Measurements from ENCODE around the gene C2.
A peak's percentile ranks its signal among the peaks of the same experiment; 100 is the strongest.

Gene C2

DNA sequence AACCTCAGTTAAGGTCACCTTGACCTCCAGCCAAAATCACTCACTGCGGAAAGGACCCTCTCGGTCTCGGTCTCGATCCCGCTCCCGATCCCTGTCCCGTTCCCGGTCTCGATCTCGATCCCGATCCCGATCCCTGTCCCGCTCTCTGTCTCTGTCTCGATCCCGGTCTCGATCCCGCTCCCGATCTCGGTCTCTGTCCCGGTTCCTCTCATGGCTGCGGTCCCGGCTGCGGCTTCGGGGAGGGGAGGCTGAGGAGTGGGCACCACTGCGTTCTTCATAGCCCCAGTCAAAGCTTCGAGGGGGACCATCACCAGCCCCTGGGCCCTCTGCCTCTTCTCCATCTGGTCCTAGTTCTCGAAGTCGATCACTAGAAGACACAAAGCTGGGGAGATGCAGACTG lies 27.0 kb downstream of the C2 start:
- DNase-seq: no peak

DNA sequence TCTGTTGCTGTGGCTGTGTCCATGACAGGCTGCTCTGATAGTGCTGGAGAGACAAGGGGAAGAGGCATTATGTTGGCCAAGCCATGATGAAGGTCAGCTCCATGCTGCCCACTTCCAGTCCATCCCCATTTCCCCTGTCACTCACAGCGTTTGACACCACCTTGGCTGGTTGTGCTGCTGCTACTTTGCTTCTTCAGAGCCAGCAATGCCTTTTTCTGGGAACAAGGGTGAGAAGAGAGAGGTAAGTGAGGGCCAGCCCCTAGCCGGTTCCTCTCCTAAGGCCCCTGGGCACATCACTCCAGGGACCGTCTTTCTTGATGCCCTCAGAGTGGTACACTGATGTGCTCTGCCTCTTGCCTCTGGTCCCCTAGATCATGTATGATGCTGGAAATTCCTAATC lies 29.3 kb downstream of the C2 start:
- no peak for DNase-seq

DNA sequence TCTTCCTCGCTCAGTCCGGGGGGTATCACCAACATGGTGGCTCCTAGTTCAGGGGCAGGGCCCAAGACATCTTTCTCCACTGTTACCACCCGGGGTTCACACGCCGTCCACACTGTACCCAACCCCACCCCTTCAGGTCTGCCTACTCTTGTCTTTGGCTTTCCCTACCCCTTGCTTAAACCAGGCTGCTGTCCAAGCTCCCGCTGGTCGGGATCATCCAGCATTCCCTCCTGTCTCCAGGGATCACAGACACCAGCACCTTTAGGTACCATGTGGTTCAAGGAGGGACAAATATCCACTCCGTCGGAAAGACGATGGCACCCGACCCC lies 30.9 kb downstream of the C2 start:
- no peak for DNase-seq

DNA sequence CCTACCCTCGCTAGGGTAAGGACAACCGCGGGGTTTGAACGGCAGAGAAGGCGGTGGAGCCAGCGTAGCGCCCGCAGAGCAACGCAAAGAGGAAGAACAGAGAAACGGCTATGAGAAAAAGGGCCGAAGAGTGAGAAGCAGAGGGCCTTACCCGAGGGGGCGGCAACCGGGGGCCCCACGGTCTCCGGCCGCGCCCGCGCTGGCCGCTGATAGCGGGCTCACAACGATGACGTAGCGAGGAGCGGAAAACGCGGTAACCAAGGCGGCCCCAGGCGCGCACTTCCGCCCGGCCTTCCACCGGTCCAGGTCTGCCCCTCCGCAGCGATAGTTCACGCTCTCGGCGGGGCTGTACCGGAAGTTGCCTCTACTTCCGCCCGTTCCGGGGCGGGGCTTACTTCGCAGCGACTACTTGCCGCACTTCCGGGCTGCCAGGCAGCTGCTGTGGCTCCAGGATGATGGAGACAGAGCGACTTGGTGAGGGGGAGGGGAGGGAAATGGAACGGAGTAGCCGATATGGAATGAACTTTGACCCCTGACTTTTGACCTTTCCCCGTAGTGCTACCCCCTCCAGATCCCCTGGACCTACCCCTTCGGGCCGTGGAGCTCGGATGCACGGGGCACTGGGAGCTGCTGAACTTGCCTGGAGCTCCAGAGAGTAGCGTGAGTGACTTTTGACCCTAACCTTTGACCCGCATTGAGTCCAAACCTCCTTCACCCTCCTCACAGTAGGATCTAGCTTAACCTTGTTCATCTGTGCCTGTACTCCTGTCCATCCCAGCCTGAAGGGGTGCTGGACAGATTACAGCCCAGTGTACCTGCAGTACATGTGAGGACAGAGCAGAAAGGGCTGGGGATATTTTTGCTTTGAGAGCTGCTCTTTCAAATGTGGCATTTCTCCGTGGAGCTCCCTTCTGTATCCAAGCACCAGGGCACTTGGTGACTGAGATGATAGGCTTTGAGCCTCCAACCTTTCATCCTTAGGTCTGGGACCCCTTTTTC lies 31.5 kb downstream of the C2 start, which contains the start of the genes NELFE and SKIC2:
NELFE (minus strand) TSS at position 231 of the 999 bp plus-strand sequence. CDS start 525 bp downstream, outside the sequence.
SKIC2 (plus strand) TSS at position 435 of the 999 bp plus-strand sequence; CDS start at position 453, 18 bp downstream.
- peak; percentile 77 to 99 (median 97) for DNase-seq

DNA sequence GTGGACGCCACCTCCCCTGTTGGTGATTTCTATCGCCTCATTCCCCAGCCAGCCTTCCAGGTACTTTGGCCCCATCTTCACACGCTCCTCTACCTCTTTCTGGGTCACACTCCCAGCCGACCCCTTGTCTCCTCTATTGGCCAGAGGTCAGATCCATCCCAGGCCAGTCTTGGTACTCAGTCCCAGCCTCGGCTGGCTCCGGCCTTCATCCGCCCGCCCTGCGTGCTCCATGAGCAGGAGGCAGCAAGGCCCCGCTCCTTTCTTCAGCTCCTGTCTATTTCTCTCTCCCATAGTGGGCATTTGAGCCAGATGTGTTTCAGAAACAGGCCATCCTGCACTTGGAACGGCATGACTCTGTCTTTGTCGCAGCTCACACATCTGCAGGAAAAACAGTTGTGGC lies 34.1 kb downstream of the C2 start:
- DNase-seq: no peak

DNA sequence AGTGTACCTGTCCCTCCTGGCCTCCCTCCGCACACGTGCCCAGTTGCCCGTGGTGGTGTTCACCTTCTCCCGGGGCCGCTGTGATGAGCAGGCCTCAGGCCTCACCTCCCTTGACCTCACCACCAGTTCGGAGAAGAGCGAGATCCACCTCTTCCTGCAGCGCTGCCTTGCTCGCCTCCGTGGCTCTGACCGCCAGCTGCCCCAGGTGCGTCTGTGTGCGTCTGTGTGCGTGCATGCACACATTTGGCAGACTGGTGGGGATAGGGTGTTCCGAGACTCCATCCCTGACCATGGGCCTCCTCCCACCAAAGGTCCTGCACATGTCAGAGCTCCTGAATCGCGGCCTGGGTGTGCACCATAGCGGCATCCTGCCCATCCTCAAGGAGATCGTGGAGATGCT lies 36.4 kb downstream of the C2 start:
- no peak for DNase-seq

DNA sequence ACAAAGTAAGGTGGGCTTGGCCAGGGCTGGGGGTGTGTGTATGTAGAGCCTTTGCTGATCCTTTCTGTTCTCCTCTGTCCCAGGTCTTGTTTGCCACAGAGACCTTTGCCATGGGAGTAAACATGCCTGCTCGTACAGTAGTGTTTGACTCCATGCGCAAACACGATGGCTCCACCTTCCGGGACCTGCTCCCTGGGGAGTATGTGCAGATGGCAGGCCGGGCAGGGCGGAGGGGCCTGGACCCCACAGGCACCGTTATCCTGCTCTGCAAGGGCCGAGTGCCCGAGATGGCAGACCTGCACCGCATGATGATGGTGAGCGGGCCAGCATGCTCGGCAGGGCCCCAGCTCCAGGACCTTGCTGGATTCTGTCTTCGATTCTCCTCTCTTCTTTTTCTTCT lies 38.2 kb downstream of the C2 start:
- no peak for DNase-seq

GRCh38 chr6:31966506-31966905 lies 39.0 kb downstream of the C2 start:
- no peak for DNase-seq

GRCh38 chr6:31966997-31967925 lies 39.7 kb downstream of the C2 start:
- DNase-seq: no peak

- no peak for DNase-seq
These were observed 40.4 kb downstream of the C2 start for GRCh38 chr6:31967926-31968320.

- DNase-seq: no peak
These were observed 40.8 kb downstream of the C2 start for GRCh38 chr6:31968326-31968725.

GRCh38 chr6:31968791-31969711 lies 41.5 kb downstream of the C2 start:
- no peak for DNase-seq

DNA sequence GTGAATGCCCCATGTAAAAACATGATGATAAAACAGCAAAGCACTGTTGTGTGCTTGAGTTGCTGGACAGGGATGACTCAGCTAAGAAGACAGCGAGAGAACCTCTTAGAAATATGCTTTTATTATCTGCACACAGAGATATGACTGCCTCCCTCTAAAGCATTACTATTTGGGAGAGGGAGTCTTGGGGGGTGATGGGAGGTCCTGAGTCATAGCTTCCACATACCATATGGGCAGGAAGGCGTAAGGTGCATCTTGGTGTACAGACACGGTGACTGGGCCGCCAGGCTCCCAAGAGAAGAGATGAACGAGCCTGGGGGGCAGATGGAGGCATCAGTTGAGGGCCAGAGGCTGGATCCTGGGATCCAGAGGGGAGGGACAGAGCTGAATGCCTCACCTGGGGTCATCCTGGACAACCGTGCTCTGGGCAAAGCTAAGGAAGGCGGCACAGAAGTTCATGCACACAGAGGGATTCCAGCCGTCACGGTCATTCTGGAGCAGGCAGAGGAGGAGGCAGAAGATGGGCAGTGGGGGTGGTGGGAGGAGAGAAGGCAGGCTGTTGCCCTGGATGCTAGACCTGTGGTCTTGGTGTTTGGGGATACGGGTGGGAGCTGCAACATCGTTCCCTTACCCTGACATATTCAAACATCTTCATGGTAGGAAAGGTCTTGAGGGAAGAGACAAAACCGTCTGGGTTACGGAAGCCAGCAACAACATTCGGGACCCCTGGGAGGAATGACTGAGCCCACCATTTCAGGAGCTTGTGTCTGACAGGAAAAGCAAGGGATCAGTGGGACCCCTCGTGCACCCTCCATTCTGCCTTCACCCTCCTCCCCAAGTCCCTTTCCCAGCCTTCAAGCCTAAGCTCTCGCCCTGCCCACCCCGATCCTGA lies 42.4 kb downstream of the C2 start:
- DNase-seq: no peak

DNA sequence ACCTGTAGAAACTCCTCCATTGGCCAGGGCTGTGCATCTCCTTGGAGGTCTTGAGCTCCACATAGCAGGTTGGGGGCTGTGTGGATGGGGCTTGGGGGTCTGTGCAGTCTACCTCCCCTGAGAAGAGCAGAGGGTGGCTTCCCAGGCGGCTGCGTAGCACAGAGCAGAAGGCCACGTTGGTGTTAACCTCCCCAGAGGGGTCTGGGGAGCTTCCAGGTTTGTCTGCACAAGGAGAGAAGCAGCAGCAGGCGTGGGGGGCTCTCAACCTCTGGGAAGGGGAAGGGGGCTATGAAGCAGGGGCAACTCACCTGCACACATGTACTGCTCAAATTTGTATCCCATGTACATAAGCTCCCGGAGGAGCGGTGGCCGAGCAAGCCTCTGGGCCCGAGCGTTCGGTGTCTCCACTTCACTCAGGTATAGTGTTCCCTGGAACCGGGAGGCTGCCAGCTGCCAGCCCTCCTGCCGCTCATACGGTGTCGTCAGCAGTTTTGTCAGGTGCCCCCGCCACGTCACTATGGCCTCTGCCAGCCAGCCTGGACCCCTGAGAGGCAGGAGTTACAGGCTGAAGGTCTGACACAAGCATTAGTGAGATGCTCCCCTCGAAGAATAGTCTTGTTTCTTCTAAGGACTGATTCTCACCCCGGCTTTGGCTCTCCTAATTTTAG lies 43.2 kb downstream of the C2 start:
- peak in 1 of 58 donors; percentile 17 for DNase-seq

- peak in 5 of 58 donors; percentile 15 to 48 (median 31) for DNase-seq
These were observed 43.9 kb downstream of the C2 start for GRCh38 chr6:31971279-31971992.

GRCh38 chr6:31971993-31972708 lies 44.6 kb downstream of the C2 start, which contains the start of gene DXO:
DXO (minus strand) TSS chr6:31972138; CDS start chr6:31971675, 463 bp downstream.
- peak; percentile 61 to 100 (median 94) for DNase-seq

DNA sequence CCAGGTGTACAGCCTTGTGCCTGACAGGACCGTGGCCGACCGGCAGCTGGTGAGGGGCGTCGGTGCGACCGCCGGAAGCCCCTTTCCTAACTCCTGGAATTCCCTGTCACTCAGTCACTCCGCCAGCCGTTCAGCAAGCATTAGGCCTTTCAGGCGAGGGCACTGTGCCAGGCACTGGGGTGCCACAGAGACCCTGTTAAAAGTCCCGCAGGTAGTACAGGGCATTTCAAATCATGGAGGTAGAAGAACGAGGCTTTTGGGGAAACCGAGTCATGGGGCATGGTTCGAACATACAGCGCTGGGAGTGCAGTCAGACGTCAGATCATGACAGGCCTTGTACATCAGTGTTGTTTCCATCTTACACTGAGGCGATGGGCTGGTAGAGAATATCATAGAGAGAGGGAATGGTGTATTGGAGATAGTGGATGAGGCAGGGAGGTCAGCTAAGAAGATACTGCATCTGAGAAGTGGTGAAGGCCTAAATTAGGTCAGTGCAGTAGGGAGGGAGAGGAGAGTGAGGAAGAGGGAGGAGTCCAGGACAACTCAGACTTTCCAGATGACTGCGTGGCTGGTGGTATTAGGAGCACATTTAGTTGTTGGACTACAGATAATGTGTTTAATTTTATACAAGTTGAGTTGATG lies 45.3 kb downstream of the C2 start:
- no peak for DNase-seq
